ENCODE results near the gene SLC25A33.
"Not testable (repeated sequence)": the region's sequence is repeated elsewhere in the genome, so short reads cannot be mapped to it uniquely, and the experiment has no call there.

SLC25A33 gene

DNA sequence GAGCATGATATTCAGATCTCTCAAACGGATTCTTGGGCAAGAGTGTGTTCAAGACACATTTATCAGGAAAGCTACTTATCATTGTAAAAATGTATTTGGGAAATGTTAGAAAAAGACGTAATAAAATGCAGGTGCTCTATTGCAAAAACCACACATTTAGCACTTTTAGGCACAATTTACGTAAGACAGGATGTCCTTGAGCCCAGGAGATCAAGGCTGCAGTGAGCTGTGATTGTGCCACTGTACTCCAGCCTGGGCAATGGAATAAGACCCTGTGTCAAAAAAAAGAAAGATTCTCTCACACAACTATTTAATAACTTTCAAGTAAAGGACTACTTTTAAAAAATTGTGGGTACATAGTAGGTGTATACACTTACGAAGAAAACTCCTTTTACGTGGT lies 18.4 kb downstream of the SLC25A33 start:
- no peak for TF ChIP-seq CTCF (IDR thresholded peaks at IDR 0.05; ENCODE audit: insufficient read depth, missing control alignments)
- FAIRE-seq = no peak
- no peak for DNase-seq (ENCODE audit: insufficient read length, low spot score)

GRCh38 chr1:9558271-9558945 lies 19.1 kb downstream of the SLC25A33 start:
- FAIRE-seq (no peak), DNase-seq (ENCODE audit: insufficient read length, low spot score) (no peak)
- TF ChIP-seq CTCF (IDR thresholded peaks at IDR 0.05; ENCODE audit: insufficient read depth, missing control alignments) = no peak

DNA sequence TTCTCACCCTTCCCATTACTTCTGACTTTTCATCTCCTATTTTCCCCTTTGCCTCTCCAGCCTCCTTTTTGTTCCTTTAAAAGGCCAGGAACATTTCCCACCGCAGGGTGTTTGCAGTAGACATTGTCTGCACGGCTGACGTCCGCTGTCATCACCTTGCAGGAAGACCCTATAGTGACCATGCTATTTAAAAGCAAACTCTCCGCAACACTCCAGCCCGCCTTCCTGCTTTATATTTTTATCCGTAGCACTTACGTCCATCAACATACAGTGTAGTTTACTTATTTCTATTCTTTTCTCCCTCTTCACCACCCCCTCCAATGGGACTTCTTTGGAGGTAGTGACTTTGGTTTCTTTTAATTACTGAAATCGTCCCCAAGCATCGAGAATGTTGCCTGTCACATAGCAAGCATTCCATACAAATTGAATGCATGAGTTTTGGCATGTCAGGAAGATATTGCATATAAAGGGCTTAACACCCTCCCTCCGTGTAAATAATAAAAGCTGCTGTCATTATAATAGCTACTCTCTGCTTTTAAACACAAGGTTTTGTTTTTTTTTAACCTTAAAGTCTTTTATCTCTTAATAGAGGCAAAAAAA lies 19.8 kb downstream of the SLC25A33 start:
- DNase-seq (ENCODE audit: insufficient read length, low spot score) (no peak), FAIRE-seq (no peak)

GRCh38 chr1:9559673-9560072 lies 20.4 kb downstream of the SLC25A33 start:
- no peak for TF ChIP-seq CTCF (IDR thresholded peaks at IDR 0.05; ENCODE audit: insufficient read depth, missing control alignments)
- DNase-seq (ENCODE audit: insufficient read length, low spot score) (no peak), FAIRE-seq (no peak)

More for the DNA sequence above, 19.8 kb downstream of the SLC25A33 start:
- TF ChIP-seq CTCF (IDR thresholded peaks at IDR 0.05; ENCODE audit: insufficient read depth, missing control alignments) = no peak

DNA sequence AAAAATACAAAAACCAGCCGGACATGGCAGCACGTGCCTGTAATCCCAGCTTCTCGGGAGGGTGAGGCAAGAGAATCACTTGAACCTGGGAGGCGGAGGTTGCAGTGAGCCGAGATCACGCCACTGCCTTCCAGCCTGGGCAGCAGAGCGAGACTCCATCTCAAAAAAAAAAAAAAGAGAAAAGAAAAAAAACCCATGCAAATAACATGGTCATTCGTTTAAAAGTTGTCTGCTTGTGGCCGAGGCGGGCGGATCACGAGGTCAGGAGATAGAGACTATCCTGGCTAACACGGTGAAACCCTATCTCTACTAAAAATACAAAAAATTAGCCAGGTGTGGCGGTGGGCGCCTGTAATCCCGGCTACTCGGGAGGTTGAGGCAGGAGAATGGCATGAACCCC lies 20.8 kb downstream of the SLC25A33 start:
- not testable (repeated sequence) for FAIRE-seq; DNase-seq (ENCODE audit: insufficient read length, low spot score)

DNA sequence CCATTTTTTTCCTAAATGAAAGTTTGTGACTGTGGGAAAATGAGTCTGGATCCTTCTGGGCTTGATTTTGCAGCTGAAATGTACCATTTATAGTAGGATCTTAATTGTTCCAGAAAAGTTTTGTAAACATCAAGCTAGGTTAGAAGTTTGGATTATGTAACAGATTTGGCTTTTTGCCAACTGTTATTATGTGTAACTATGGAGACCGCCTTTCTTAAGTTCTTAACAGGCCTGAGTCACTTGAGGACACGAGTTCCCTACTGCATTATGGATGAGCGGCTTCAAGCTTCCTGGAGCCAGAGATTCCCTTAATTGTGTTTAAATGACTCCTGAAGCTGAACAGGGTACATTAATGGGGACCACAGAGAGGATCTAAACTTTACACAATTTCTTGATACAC lies 22.2 kb downstream of the SLC25A33 start:
- DNase-seq (ENCODE audit: insufficient read length, low spot score) (no peak), FAIRE-seq (no peak)
- no peak for TF ChIP-seq CTCF (IDR thresholded peaks at IDR 0.05; ENCODE audit: insufficient read depth, missing control alignments)

GRCh38 chr1:9569267-9569666 lies 30.0 kb downstream of the SLC25A33 start:
- no peak for TF ChIP-seq CTCF (IDR thresholded peaks at IDR 0.05; ENCODE audit: insufficient read depth, missing control alignments)
- DNase-seq (ENCODE audit: insufficient read length, low spot score) (no peak), FAIRE-seq (no peak)

- FAIRE-seq; DNase-seq (ENCODE audit: insufficient read length, low spot score): not testable (repeated sequence)
These were observed 31.7 kb downstream of the SLC25A33 start for GRCh38 chr1:9570886-9571529.

Measured in D721Med (cell line).